ENCODE measurements around the gene ZAP70.

Gene ZAP70

GRCh38 chr2:97735161-97735561, 21.8 kb downstream of the ZAP70 start:
- no peak for DNase-seq

- no peak for DNase-seq
These were observed 22.8 kb downstream of the ZAP70 start for GRCh38 chr2:97736185-97736584.

- DNase-seq: no peak
These were observed 23.4 kb downstream of the ZAP70 start for GRCh38 chr2:97736608-97737330.

GRCh38 chr2:97737421-97738178, 24.2 kb downstream of the ZAP70 start:
- DNase-seq: no peak

- no peak for DNase-seq
These were observed 25.0 kb downstream of the ZAP70 start for GRCh38 chr2:97738179-97739019.

GRCh38 chr2:97739020-97739892, 25.9 kb downstream of the ZAP70 start:
- no peak for DNase-seq

GRCh38 chr2:97739893-97740245, 26.5 kb downstream of the ZAP70 start:
- DNase-seq: no peak

GRCh38 chr2:97740590-97741182, 27.3 kb downstream of the ZAP70 start:
- peak in 4 of 6 experiments; percentile 11 to 21 (median 20) for DNase-seq

GRCh38 chr2:97741251-97741650, 27.9 kb downstream of the ZAP70 start:
- DNase-seq: no peak

- DNase-seq: no peak
These were observed 28.3 kb downstream of the ZAP70 start for GRCh38 chr2:97741686-97742085.

GRCh38 chr2:97742381-97742847, 29.0 kb downstream of the ZAP70 start:
- no peak for DNase-seq

- DNase-seq: no peak
These were observed 30.5 kb downstream of the ZAP70 start for GRCh38 chr2:97743913-97744312.

- no peak for DNase-seq
These were observed 32.2 kb downstream of the ZAP70 start for GRCh38 chr2:97745474-97746174.

- no peak for DNase-seq
These were observed 33.9 kb downstream of the ZAP70 start for GRCh38 chr2:97747285-97747684.

GRCh38 chr2:97747716-97748115, 34.3 kb downstream of the ZAP70 start:
- DNase-seq: no peak

- no peak for DNase-seq
These were observed 36.2 kb downstream of the ZAP70 start for GRCh38 chr2:97749581-97749980.

- no peak for DNase-seq
These were observed 36.6 kb downstream of the ZAP70 start for GRCh38 chr2:97750017-97750416.

GRCh38 chr2:97751752-97752151, 38.4 kb downstream of the ZAP70 start:
- DNase-seq: no peak

GRCh38 chr2:97752342-97753334, 39.3 kb downstream of the ZAP70 start:
- DNase-seq: no peak

Data from stimulated activated naive CD4-positive, alpha-beta T cell (primary cell).